GM21526 (cell line): ENCODE results near the gene SCEL.
"Not testable (repeated sequence)": the region's sequence is repeated elsewhere in the genome, so short reads cannot be mapped to it uniquely, and the experiment has no call there.

ENCODE experiments used
- ATAC-seq: cut with Tn5 transposase; IDR thresholded peaks from one replicate; pipeline ENCODE4 v1.9.1; 2021; ENCODE audit warnings: moderate library complexity; ENCODE audit not compliant: unreplicated experiment, low FRiP score

The SCEL gene

GRCh38 chr13:77653301-77653700, 117.8 kb downstream of the SCEL start:
- no peak for ATAC-seq

GRCh38 chr13:77660016-77660415, 124.5 kb downstream of the SCEL start:
- not testable (repeated sequence) for ATAC-seq

- no peak for ATAC-seq
Observed at GRCh38 chr13:77660841-77661250, 125.3 kb downstream of the SCEL start.

DNA sequence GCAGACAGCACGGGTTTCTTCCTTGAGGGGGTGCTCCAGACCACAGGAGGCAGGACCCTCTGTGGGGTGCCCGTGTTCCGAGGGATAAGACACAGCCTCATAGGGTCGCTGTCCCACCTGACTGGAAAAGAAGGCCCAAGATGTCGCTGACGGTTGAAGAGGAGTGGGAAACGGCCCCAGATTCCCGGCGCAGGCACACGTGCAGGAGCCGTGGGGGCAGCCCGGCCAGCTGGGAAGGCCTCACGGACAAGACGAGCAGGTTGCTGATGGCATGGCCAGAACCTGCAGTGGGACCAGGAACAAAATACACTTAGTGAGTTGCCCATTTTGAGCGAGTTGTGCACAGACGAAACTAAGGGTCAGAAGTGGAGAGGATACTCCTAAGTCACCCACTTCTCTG, 126.8 kb downstream of the SCEL start:
- not testable (repeated sequence) for ATAC-seq

GRCh38 chr13:77662831-77663230, 127.3 kb downstream of the SCEL start:
- not testable (repeated sequence) for ATAC-seq

GRCh38 chr13:77674852-77675251, 139.3 kb downstream of the SCEL start:
- no peak for ATAC-seq

- no peak for ATAC-seq
Observed at GRCh38 chr13:77678691-77679235, 143.3 kb downstream of the SCEL start.

GRCh38 chr13:77687799-77688198, 152.3 kb downstream of the SCEL start:
- no peak for ATAC-seq

DNA sequence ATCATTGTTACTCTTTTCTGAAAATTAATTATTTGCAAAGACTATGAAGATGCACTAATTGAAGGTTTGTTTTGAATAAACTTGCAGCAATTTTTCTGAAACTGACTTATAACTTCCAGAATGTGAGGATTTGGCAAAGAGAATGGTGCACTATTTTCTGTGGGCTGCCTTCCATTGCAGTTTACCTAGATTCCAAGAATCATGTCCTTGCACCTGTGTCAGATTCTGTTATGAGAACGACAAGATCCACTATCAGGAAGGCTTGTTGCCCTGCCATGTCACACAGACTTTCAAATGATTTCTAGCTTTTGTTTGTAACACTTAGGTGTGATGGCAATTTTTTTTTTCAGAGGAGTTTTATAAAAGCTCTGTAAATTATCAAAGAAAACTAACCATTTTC, 156.4 kb downstream of the SCEL start:
- ATAC-seq: no peak

GRCh38 chr13:77692746-77693448, 157.4 kb downstream of the SCEL start:
- no peak for ATAC-seq

- ATAC-seq: no peak
Observed at GRCh38 chr13:77693449-77693940, 158.0 kb downstream of the SCEL start.
